ENCODE measurements around the gene REEP1.

REEP1 gene

GRCh38 chr2:86175828-86176227 lies 161.6 kb downstream of the REEP1 start:
- ChIA-PET POLR2A (no interaction called here), CTCF (interaction anchor here (1.3 kb wide), 1 partner anchor 10 kb away, joined by 4 read pairs; no protein-coding TSS in a partner anchor)
- DNase-seq (ENCODE audit: low read depth, low spot score), result no peak
- TF ChIP-seq CTCF (IDR thresholded peaks at IDR 0.05; ENCODE audit: insufficient read depth, low read length, missing control alignments), result no peak
- H3K4me3 ChIP-seq (ENCODE audit: low read depth, low read length), result no peak overlapping the region

- no peak for DNase-seq (ENCODE audit: low read depth, low spot score)
- H3K4me3 ChIP-seq (ENCODE audit: low read depth, low read length), result no peak overlapping the region
- ChIA-PET CTCF (no interaction called here), POLR2A (no interaction called here)
- no peak for TF ChIP-seq CTCF (IDR thresholded peaks at IDR 0.05; ENCODE audit: insufficient read depth, low read length, missing control alignments)
These were observed 163.0 kb downstream of the REEP1 start for GRCh38 chr2:86174445-86174844.

- no peak for DNase-seq (ENCODE audit: low read depth, low spot score)
- H3K4me3 ChIP-seq (ENCODE audit: low read depth, low read length), result no peak overlapping the region
- ChIA-PET CTCF (no interaction called here), POLR2A (no interaction called here)
- no peak for TF ChIP-seq CTCF (IDR thresholded peaks at IDR 0.05; ENCODE audit: insufficient read depth, low read length, missing control alignments)
These were observed 164.8 kb downstream of the REEP1 start for GRCh38 chr2:86172610-86173009.

- CTCF ChIA-PET, result no interaction called here
- DNase-seq (ENCODE audit: low read depth, low spot score), result no peak
- H3K4me3 ChIP-seq (ENCODE audit: low read depth, low read length), result no peak overlapping the region
- POLR2A ChIA-PET, result interaction anchor here (0.6 kb wide), 1 partner anchor 65 kb away, joined by 5 read pairs; no protein-coding TSS in a partner anchor
- no peak for TF ChIP-seq CTCF (IDR thresholded peaks at IDR 0.05; ENCODE audit: insufficient read depth, low read length, missing control alignments)
These were observed 166.1 kb downstream of the REEP1 start for GRCh38 chr2:86171295-86171694.

- ChIA-PET CTCF (interaction anchor here (1.1 kb wide), 1 partner anchor 202 kb away, joined by 4 read pairs; no protein-coding TSS in a partner anchor), POLR2A (no interaction called here)
- H3K4me3 ChIP-seq (ENCODE audit: low read depth, low read length), result no peak overlapping the region
- no peak for DNase-seq (ENCODE audit: low read depth, low spot score)
- no peak for TF ChIP-seq CTCF (IDR thresholded peaks at IDR 0.05; ENCODE audit: insufficient read depth, low read length, missing control alignments)
These were observed 167.0 kb downstream of the REEP1 start for GRCh38 chr2:86170449-86170848.
